NCI-H524 treated with DMSO at 0.1 percent for 48 hours (cell line): ENCODE results near the gene GBF1.
"Not testable (repeated sequence)": the region's sequence is repeated elsewhere in the genome, so short reads cannot be mapped to it uniquely, and the experiment has no call there.

ENCODE experiments used
- DNase-seq: peaks from one replicate; lab custom pipeline; 2025; lab: John Stamatoyannopoulos, UW

GBF1 gene

GRCh38 chr10:102231357-102232318 lies 13.7 kb upstream of the GBF1 start:
- DNase-seq: no peak

GRCh38 chr10:102233997-102234396 lies 11.3 kb upstream of the GBF1 start:
- DNase-seq: peak; percentile 53

- DNase-seq: no peak
Observed at GRCh38 chr10:102234888-102235597, 10.3 kb upstream of the GBF1 start.

- DNase-seq: no peak
Observed at GRCh38 chr10:102235598-102235920, 9.8 kb upstream of the GBF1 start.

- DNase-seq: no peak
Observed at GRCh38 chr10:102236006-102236405, 9.3 kb upstream of the GBF1 start.

- DNase-seq: no peak
Observed at GRCh38 chr10:102237711-102238252, 7.5 kb upstream of the GBF1 start.

GRCh38 chr10:102240467-102241031 lies 4.8 kb upstream of the GBF1 start:
- DNase-seq: no peak

- no peak for DNase-seq
Observed at GRCh38 chr10:102241032-102241443, 4.3 kb upstream of the GBF1 start.

GRCh38 chr10:102241444-102242117 lies 3.8 kb upstream of the GBF1 start, which contains the start of gene PITX3:
TSS of gene PITX3 (minus strand) at chr10:102241512. CDS start at chr10:102232080, 9,432 bp downstream.
- DNase-seq: no peak

GRCh38 chr10:102242118-102242485 lies 3.2 kb upstream of the GBF1 start:
- no peak for DNase-seq

- no peak for DNase-seq
Observed at GRCh38 chr10:102243309-102243708, 2.0 kb upstream of the GBF1 start.

- no peak for DNase-seq
Observed at GRCh38 chr10:102245932-102246251, 560 bp downstream of the GBF1 start.

GRCh38 chr10:102246261-102246660 lies 929 bp downstream of the GBF1 start:
- no peak for DNase-seq

- no peak for DNase-seq
Observed at GRCh38 chr10:102247734-102248133, 2.4 kb downstream of the GBF1 start.

GRCh38 chr10:102252508-102252907 lies 7.2 kb downstream of the GBF1 start:
- not testable (repeated sequence) for DNase-seq

- no peak for DNase-seq
Observed at GRCh38 chr10:102254426-102254825, 9.1 kb downstream of the GBF1 start.

- DNase-seq: no peak
Observed at GRCh38 chr10:102255404-102255803, 10.1 kb downstream of the GBF1 start.

GRCh38 chr10:102261196-102261595 lies 15.9 kb downstream of the GBF1 start:
- no peak for DNase-seq

- no peak for DNase-seq
Observed at GRCh38 chr10:102261842-102262241, 16.5 kb downstream of the GBF1 start.

- no peak for DNase-seq
Observed at GRCh38 chr10:102262744-102263370, 17.5 kb downstream of the GBF1 start.

GRCh38 chr10:102264371-102264770 lies 19.0 kb downstream of the GBF1 start:
- no peak for DNase-seq

GRCh38 chr10:102266670-102267069 lies 21.3 kb downstream of the GBF1 start:
- DNase-seq: no peak
